GM10248 (cell line): ENCODE results near the gene TAF1D.

ENCODE experiments used
- CTCF ChIA-PET: fragments of 300-600 bp; sonication (Branson Sonifier 250); formaldehyde crosslinking; extraction: SDS; loops from one replicate; lab custom pipeline; 2021; ENCODE audit warnings: antibody characterized with exemption; lab: Yijun Ruan, JAX
- POLR2A ChIA-PET: fragments of 350-650 bp; sonication (Branson Sonifier 250); formaldehyde crosslinking; extraction: SDS; loops from one replicate; lab custom pipeline; 2020; ENCODE audit warnings: antibody characterized with exemption; lab: Yijun Ruan, JAX
- DNase-seq: peaks from one replicate; pipeline ENCODE4 v3.0.0; 2012; ENCODE audit errors: extremely low spot score
- CTCF ChIP-seq: IDR thresholded peaks from 2 replicates; pipeline ENCODE4 v1.5.1; 2012; ENCODE audit warnings: mild to moderate bottlenecking, low read depth; ENCODE audit errors: extremely low read depth, missing control alignments, control extremely low read depth

Gene TAF1D

DNA sequence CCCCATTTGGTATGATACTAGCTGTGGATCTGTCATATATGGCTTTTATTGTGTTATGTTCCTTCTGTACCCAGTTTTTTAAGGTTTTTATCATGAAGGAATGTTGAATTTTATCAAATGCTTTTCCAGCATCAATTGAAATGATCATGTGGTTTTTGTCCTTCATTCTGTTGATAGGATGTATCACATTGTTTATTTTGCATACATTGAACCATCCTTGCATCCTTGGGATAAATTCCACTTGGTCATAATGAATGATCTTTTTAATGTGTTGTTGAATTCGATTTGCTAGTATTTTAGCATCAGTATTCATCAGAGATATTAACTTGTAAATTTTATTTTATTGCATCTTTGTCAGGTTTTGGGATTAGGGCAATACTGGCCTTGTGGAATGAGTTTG is 31.1 kb downstream of the TAF1D start:
- ChIA-PET POLR2A (no interaction called here), CTCF (no interaction called here)

GRCh38 chr11:93704237-93704636 is 37.1 kb downstream of the TAF1D start:
- CTCF ChIA-PET = interaction anchor here (1.0 to 1.2 kb wide), 3 partner anchors 12 to 38 kb away, joined by 3 read pairs; no protein-coding TSS in a partner anchor
- POLR2A ChIA-PET = no interaction called here
- no peak for DNase-seq
- no peak for TF ChIP-seq CTCF

More for the DNA sequence above, 31.1 kb downstream of the TAF1D start:
- TF ChIP-seq CTCF = no peak
- no peak for DNase-seq

DNA sequence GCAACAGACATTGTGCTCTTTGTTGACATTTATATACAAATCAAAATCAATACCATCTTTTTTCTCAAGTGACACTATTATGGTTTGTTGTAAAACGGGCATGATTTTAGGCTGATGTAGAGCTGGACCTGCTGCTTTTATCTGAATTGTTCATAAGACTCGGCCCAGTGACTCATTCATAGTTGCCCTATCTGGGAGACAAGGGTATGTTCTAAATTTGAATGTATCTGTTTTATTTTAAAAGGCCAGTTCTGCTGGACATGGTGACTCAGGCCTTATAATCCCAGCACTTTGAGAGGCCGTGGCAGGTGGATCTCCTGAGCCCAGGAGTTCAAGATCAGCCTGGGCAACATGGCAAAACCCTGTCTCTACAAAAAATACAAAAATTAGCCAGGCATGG is 40.5 kb downstream of the TAF1D start:
- DNase-seq = no peak
- ChIA-PET CTCF (interaction anchor here (1.3 kb wide), 1 partner anchor 11 kb away, joined by 4 read pairs; no protein-coding TSS in a partner anchor), POLR2A (no interaction called here)
- no peak for TF ChIP-seq CTCF

- POLR2A ChIA-PET = no interaction called here
- no peak for DNase-seq
- CTCF ChIA-PET = interaction anchor here (0.9 to 1.3 kb wide), 4 partner anchors 9 to 45 kb away, joined by 3 to 4 read pairs (median 3); no protein-coding TSS in a partner anchor
- TF ChIP-seq CTCF = no peak
Observed at GRCh38 chr11:93697611-93698010, 43.7 kb downstream of the TAF1D start.

DNA sequence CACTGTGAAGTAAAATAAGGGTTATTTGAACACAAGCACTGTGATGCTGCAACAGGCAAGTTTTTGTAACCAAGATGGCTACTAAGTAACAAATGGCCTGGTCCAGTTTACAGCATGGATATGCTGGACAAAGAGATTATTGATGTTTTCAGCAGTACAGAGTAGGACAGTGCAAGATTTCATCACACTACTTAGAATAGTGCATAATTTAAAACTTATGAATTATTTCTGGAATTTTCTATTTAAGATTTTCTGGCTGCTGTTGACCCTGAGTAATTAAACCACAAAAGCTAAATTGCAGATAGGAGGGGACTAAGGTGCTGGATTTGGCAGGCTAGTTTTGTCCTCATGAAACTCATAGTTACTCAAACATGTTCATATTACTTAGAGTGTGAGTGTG is 46.7 kb downstream of the TAF1D start:
- ChIA-PET CTCF (interaction anchor here (1.1 to 1.4 kb wide), 3 partner anchors 12 to 14 kb away, joined by 3 read pairs; no protein-coding TSS in a partner anchor), POLR2A (no interaction called here)
- TF ChIP-seq CTCF = no peak
- no peak for DNase-seq

- DNase-seq = no peak
- TF ChIP-seq CTCF = no peak
- POLR2A ChIA-PET = no interaction called here
- CTCF ChIA-PET = interaction anchor here (1.0 to 1.4 kb wide), 4 partner anchors 13 to 21 kb away, joined by 3 read pairs; no protein-coding TSS in a partner anchor
Observed at GRCh38 chr11:93694109-93694508, 47.2 kb downstream of the TAF1D start.
